ENCODE results near the gene ID3.

ID3 gene

GRCh38 chr1:23554481-23555269, 4.6 kb downstream of the ID3 start (continued):
- TF ChIP-seq, protein P1, sequence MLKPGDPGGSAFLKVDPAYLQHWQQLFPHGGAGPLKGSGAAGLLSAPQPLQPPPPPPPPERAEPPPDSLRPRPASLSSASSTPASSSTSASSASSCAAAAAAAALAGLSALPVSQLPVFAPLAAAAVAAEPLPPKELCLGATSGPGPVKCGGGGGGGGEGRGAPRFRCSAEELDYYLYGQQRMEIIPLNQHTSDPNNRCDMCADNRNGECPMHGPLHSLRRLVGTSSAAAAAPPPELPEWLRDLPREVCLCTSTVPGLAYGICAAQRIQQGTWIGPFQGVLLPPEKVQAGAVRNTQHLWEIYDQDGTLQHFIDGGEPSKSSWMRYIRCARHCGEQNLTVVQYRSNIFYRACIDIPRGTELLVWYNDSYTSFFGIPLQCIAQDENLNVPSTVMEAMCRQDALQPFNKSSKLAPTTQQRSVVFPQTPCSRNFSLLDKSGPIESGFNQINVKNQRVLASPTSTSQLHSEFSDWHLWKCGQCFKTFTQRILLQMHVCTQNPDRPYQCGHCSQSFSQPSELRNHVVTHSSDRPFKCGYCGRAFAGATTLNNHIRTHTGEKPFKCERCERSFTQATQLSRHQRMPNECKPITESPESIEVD (tag by site-specific recombination; IDR thresholded peaks at IDR 0.05): no peak
- peak; percentile 90 for TF ChIP-seq SP7 (tag by site-specific recombination; IDR thresholded peaks at IDR 0.05)
- TF ChIP-seq ZNF629 (tag by site-specific recombination; IDR thresholded peaks at IDR 0.05): no peak
- no peak for TF ChIP-seq SCRT2 (tag by site-specific recombination; IDR thresholded peaks at IDR 0.05)
- TF ChIP-seq ZNF211 (tag by site-specific recombination; IDR thresholded peaks at IDR 0.05; ENCODE audit: low read depth): no peak
- TF ChIP-seq ZNF48 (tag by site-specific recombination; IDR thresholded peaks at IDR 0.05): no peak
- TF ChIP-seq ZNF391 (tag by site-specific recombination; IDR thresholded peaks at IDR 0.05; ENCODE audit: borderline replicate concordance, low read depth): no peak
- TF ChIP-seq, protein P2, sequence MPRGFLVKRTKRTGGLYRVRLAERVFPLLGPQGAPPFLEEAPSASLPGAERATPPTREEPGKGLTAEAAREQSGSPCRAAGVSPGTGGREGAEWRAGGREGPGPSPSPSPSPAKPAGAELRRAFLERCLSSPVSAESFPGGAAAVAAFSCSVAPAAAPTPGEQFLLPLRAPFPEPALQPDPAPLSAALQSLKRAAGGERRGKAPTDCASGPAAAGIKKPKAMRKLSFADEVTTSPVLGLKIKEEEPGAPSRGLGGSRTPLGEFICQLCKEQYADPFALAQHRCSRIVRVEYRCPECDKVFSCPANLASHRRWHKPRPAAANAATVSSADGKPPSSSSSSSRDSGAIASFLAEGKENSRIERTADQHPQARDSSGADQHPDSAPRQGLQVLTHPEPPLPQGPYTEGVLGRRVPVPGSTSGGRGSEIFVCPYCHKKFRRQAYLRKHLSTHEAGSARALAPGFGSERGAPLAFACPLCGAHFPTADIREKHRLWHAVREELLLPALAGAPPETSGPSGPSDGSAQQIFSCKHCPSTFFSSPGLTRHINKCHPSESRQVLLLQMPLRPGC (tag by site-specific recombination; IDR thresholded peaks at IDR 0.05): no peak
- TF ChIP-seq, protein P3, sequence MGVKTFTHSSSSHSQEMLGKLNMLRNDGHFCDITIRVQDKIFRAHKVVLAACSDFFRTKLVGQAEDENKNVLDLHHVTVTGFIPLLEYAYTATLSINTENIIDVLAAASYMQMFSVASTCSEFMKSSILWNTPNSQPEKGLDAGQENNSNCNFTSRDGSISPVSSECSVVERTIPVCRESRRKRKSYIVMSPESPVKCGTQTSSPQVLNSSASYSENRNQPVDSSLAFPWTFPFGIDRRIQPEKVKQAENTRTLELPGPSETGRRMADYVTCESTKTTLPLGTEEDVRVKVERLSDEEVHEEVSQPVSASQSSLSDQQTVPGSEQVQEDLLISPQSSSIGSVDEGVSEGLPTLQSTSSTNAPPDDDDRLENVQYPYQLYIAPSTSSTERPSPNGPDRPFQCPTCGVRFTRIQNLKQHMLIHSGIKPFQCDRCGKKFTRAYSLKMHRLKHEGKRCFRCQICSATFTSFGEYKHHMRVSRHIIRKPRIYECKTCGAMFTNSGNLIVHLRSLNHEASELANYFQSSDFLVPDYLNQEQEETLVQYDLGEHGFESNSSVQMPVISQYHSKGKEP (tag by site-specific recombination; IDR thresholded peaks at IDR 0.05): no peak
- no peak for TF ChIP-seq ZNF530 (tag by site-specific recombination; IDR thresholded peaks at IDR 0.05; ENCODE audit: low read depth)
- TF ChIP-seq ZBTB10 (tag by site-specific recombination; IDR thresholded peaks at IDR 0.05): peak; percentile 68
- TF ChIP-seq ZNF501 (tag by site-specific recombination; IDR thresholded peaks at IDR 0.05): no peak; the same call in 1 of the 2 replicates
- TF ChIP-seq SALL2 (tag by site-specific recombination; IDR thresholded peaks at IDR 0.05; ENCODE audit: borderline replicate concordance): no peak
- peak; percentile 68; the same call in 1 of the 2 replicates for TF ChIP-seq ZBTB48 (tag by site-specific recombination; IDR thresholded peaks at IDR 0.05)
- no peak for TF ChIP-seq ZNF658 (tag by site-specific recombination; IDR thresholded peaks at IDR 0.05)
- TF ChIP-seq ZNF747 (tag by site-specific recombination; IDR thresholded peaks at IDR 0.05): no peak
- TF ChIP-seq, protein P4, sequence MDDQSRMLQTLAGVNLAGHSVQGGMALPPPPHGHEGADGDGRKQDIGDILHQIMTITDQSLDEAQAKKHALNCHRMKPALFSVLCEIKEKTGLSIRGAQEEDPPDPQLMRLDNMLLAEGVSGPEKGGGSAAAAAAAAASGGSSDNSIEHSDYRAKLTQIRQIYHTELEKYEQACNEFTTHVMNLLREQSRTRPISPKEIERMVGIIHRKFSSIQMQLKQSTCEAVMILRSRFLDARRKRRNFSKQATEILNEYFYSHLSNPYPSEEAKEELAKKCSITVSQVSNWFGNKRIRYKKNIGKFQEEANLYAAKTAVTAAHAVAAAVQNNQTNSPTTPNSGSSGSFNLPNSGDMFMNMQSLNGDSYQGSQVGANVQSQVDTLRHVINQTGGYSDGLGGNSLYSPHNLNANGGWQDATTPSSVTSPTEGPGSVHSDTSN (CRISPR knock-in tag; IDR thresholded peaks at IDR 0.05): no peak
- TF ChIP-seq ZNF175 (tag by site-specific recombination; IDR thresholded peaks at IDR 0.05): no peak
- TF ChIP-seq, protein P5, sequence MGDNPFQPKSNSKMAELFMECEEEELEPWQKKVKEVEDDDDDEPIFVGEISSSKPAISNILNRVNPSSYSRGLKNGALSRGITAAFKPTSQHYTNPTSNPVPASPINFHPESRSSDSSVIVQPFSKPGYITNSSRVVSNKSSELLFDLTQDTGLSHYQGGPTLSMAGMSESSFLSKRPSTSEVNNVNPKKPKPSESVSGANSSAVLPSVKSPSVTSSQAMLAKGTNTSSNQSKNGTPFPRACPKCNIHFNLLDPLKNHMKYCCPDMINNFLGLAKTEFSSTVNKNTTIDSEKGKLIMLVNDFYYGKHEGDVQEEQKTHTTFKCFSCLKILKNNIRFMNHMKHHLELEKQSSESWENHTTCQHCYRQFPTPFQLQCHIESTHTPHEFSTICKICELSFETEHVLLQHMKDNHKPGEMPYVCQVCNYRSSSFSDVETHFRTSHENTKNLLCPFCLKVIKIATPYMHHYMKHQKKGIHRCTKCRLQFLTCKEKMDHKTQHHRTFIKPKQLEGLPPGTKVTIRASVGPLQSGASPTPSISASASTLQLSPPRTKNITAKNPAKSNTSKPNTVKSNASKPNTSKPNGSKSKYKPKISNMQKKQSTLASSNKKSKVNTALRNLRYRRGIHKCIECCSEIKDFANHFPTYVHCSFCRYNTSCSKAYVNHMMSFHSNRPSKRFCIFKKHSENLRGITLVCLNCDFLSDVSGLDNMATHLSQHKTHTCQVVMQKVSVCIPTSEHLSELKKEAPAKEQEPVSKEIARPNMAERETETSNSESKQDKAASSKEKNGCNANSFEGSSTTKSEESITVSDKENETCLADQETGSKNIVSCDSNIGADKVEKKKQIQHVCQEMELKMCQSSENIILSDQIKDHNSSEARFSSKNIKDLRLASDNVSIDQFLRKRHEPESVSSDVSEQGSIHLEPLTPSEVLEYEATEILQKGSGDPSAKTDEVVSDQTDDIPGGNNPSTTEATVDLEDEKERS (tag by site-specific recombination; IDR thresholded peaks at IDR 0.05): no peak
- TF ChIP-seq REST (tag by site-specific recombination; IDR thresholded peaks at IDR 0.05): no peak
- TF ChIP-seq, protein P6, sequence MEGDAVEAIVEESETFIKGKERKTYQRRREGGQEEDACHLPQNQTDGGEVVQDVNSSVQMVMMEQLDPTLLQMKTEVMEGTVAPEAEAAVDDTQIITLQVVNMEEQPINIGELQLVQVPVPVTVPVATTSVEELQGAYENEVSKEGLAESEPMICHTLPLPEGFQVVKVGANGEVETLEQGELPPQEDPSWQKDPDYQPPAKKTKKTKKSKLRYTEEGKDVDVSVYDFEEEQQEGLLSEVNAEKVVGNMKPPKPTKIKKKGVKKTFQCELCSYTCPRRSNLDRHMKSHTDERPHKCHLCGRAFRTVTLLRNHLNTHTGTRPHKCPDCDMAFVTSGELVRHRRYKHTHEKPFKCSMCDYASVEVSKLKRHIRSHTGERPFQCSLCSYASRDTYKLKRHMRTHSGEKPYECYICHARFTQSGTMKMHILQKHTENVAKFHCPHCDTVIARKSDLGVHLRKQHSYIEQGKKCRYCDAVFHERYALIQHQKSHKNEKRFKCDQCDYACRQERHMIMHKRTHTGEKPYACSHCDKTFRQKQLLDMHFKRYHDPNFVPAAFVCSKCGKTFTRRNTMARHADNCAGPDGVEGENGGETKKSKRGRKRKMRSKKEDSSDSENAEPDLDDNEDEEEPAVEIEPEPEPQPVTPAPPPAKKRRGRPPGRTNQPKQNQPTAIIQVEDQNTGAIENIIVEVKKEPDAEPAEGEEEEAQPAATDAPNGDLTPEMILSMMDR (tag by site-specific recombination; IDR thresholded peaks at IDR 0.05): peak; percentile 59

All from HEK293 (cell line).